Neural progenitor cell (in vitro differentiated cells): ENCODE data around the gene PPIL6.

Experiments
- EZH2 ChIP-seq: fragments of 200-600 bp; sonication (generic); IDR thresholded peaks from 2 replicates; pipeline ENCODE4 v1.6.1; 2017; ENCODE audit warnings: antibody characterized with exemption, mild to moderate bottlenecking, moderate library complexity
- TF ChIP-seq, protein P1 (sequence below): fragments of 200-600 bp; sonication (generic); IDR thresholded peaks from 2 replicates; pipeline ENCODE4 v1.5.1; 2017; ENCODE audit warnings: antibody characterized with exemption, mild to moderate bottlenecking

DNA sequence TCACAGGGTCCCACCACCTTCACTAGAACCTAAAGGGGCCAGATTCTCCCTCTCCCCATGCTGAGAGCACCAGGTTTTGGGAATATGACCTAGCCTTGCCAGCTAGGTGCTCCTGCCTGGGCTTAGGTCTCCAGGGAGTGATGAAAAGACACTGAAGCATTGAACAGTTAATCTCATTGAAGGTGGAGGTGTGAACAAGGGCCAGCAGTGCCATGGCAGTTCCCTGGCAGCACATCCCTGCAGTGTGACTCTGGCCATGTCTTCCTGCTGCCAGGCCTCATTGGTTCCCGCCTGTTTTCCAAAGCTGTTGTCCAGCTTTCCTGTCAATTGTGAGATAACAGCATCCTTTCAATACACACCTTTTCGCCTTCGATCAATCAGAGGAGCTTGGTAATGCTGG is 10.9 kb downstream of the PPIL6 start:
- TF ChIP-seq, protein P1, sequence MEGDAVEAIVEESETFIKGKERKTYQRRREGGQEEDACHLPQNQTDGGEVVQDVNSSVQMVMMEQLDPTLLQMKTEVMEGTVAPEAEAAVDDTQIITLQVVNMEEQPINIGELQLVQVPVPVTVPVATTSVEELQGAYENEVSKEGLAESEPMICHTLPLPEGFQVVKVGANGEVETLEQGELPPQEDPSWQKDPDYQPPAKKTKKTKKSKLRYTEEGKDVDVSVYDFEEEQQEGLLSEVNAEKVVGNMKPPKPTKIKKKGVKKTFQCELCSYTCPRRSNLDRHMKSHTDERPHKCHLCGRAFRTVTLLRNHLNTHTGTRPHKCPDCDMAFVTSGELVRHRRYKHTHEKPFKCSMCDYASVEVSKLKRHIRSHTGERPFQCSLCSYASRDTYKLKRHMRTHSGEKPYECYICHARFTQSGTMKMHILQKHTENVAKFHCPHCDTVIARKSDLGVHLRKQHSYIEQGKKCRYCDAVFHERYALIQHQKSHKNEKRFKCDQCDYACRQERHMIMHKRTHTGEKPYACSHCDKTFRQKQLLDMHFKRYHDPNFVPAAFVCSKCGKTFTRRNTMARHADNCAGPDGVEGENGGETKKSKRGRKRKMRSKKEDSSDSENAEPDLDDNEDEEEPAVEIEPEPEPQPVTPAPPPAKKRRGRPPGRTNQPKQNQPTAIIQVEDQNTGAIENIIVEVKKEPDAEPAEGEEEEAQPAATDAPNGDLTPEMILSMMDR = no peak
- no peak for TF ChIP-seq EZH2
